Measurements from ENCODE around the gene RHOV.

GRCh38 chr15:40844696-40845030 is 29.4 kb downstream of the RHOV start:
- TF ChIP-seq JUND (IDR thresholded peaks at IDR 0.05) (no peak), POLR2A (IDR thresholded peaks at IDR 0.05; ENCODE audit: borderline replicate concordance, extremely low read depth, insufficient read depth, insufficient read length) (no peak), EZH2phosphoT487 (IDR thresholded peaks at IDR 0.05; ENCODE audit: borderline replicate concordance) (no peak), CTCF (IDR thresholded peaks at IDR 0.05 in 2 of 3, conservative IDR thresholded peaks at IDR 0.05 in 1 of 3; ENCODE audit: borderline replicate concordance in 1 of 3, insufficient read depth in 1 of 3, low read depth in 2 of 3, low read length in 2 of 3) (no peak), YY1 (IDR thresholded peaks at IDR 0.05; ENCODE audit: extremely low read depth, insufficient replicate concordance, low read depth, low read length) (no peak), REST (IDR thresholded peaks at IDR 0.05; ENCODE audit: low read depth) (no peak), SIN3A (IDR thresholded peaks at IDR 0.05; ENCODE audit: low read depth) (no peak), EZH2 (IDR thresholded peaks at IDR 0.05) (no peak), ZBTB33 (IDR thresholded peaks at IDR 0.05; ENCODE audit: extremely low read depth, insufficient replicate concordance, low read length) (no peak), RAD21 (IDR thresholded peaks at IDR 0.05; ENCODE audit: low read depth) (no peak)
